Mucosa of rectum (tissue), 2 donors: ENCODE data around the gene NFATC2.

Source experiments
- H3K27ac ChIP-seq, 2 donors: one replicate each; pipeline ENCODE4 v1.7.0; 2013; ENCODE audit warnings: inconsistent platforms in 2 of 2, low read depth in 2 of 2, low read length in 2 of 2
- H3K27me3 ChIP-seq, 2 donors: one replicate each; pipeline ENCODE4 v1.7.0; 2013; ENCODE audit warnings: low read length in 2 of 2; ENCODE audit not compliant: control insufficient read depth in 2 of 2, insufficient read depth in 2 of 2
- H3K36me3 ChIP-seq, 2 donors: one replicate each; pipeline ENCODE4 v1.7.0; 2013; ENCODE audit warnings: low read length in 2 of 2; ENCODE audit not compliant: control insufficient read depth in 2 of 2, insufficient read depth in 2 of 2
- H3K4me1 ChIP-seq, 2 donors: one replicate each; pipeline ENCODE4 v1.7.0; 2013; ENCODE audit warnings: low read length in 2 of 2, mild to moderate bottlenecking in 1 of 2; ENCODE audit not compliant: control insufficient read depth in 2 of 2, insufficient read depth in 2 of 2
- H3K4me3 ChIP-seq, 2 donors: one replicate each; pipeline ENCODE4 v1.7.0; 2013; ENCODE audit warnings: low read length in 2 of 2
- H3K9ac ChIP-seq, 2 donors: one replicate each; pipeline ENCODE4 v1.7.0; 2013; ENCODE audit warnings: low read length in 2 of 2, low read depth in 1 of 2, mild to moderate bottlenecking in 1 of 2
- H3K9me3 ChIP-seq, 2 donors: one replicate each; pipeline ENCODE4 v1.7.0; 2013; ENCODE audit warnings: low read length in 2 of 2; ENCODE audit not compliant: control insufficient read depth in 2 of 2
- donor health status: healthy.
- donor health status: Normal muscosa, but diverticular disease.

NFATC2 gene

GRCh38 chr20:51389543-51390264, 152.8 kb downstream of the NFATC2 start:
- Histone ChIP-seq H3K27ac (peak overlapping the region in 1 of 2 donors; percentile 11), H3K9me3 (no peaks in the 10 kb centered on the region), H3K4me1 (peaks cover 0 to 4% of the 10 kb centered on the region in 2 donors), H3K27me3 (no peaks in the 10 kb centered on the region), H3K9ac (no peak overlapping the region), H3K36me3 (peaks cover 3% of the 10 kb centered on the region in 2 donors), H3K4me3 (no peak overlapping the region)

- no peak overlapping the region for H3K9ac ChIP-seq
- no peak overlapping the region for H3K4me3 ChIP-seq
- peak overlapping the region in 1 of 2 donors; percentile 25 for H3K27ac ChIP-seq
- H3K27me3 ChIP-seq, result no peaks in the 10 kb centered on the region
- H3K9me3 ChIP-seq, result no peaks in the 10 kb centered on the region
- peaks cover 0 to 4% of the 10 kb centered on the region in 2 donors for H3K4me1 ChIP-seq
- H3K36me3 ChIP-seq, result peaks cover 3% of the 10 kb centered on the region in 2 donors
Measured at GRCh38 chr20:51388756-51389542, 153.6 kb downstream of the NFATC2 start.

GRCh38 chr20:51388227-51388626, 154.3 kb downstream of the NFATC2 start:
- Histone ChIP-seq H3K9ac (no peak overlapping the region), H3K36me3 (peaks cover 3% of the 10 kb centered on the region in 2 donors), H3K4me3 (no peak overlapping the region), H3K9me3 (no peaks in the 10 kb centered on the region), H3K4me1 (peaks cover 4% of the 10 kb centered on the region in 2 donors), H3K27ac (no peak overlapping the region), H3K27me3 (no peaks in the 10 kb centered on the region)

- Histone ChIP-seq H3K9me3 (no peaks in the 10 kb centered on the region), H3K4me3 (no peak overlapping the region), H3K27ac (no peak overlapping the region), H3K36me3 (peaks cover 3% of the 10 kb centered on the region in 2 donors), H3K9ac (no peak overlapping the region), H3K4me1 (peaks cover 4 to 9% of the 10 kb centered on the region in 2 donors), H3K27me3 (no peaks in the 10 kb centered on the region)
Measured at GRCh38 chr20:51387125-51387875, 155.2 kb downstream of the NFATC2 start.

- no peak overlapping the region for H3K4me3 ChIP-seq
- no peaks in the 10 kb centered on the region for H3K27me3 ChIP-seq
- H3K4me1 ChIP-seq, result peaks cover 4 to 9% of the 10 kb centered on the region in 2 donors
- H3K36me3 ChIP-seq, result peaks cover 3% of the 10 kb centered on the region in 2 donors
- H3K9me3 ChIP-seq, result no peaks in the 10 kb centered on the region
- H3K27ac ChIP-seq, result no peak overlapping the region
- H3K9ac ChIP-seq, result no peak overlapping the region
Measured at GRCh38 chr20:51386586-51386985, 155.9 kb downstream of the NFATC2 start.

- Histone ChIP-seq H3K4me1 (peaks cover 4 to 9% of the 10 kb centered on the region in 2 donors), H3K36me3 (peaks cover under 1 to 3% of the 10 kb centered on the region in 2 donors), H3K9ac (no peak overlapping the region), H3K27me3 (no peaks in the 10 kb centered on the region), H3K27ac (no peak overlapping the region), H3K9me3 (no peaks in the 10 kb centered on the region), H3K4me3 (no peak overlapping the region)
Measured at GRCh38 chr20:51385646-51386530, 156.6 kb downstream of the NFATC2 start.

- Histone ChIP-seq H3K4me1 (peaks cover 4 to 9% of the 10 kb centered on the region in 2 donors), H3K9ac (no peak overlapping the region), H3K27me3 (no peaks in the 10 kb centered on the region), H3K4me3 (no peak overlapping the region), H3K9me3 (no peaks in the 10 kb centered on the region), H3K27ac (no peak overlapping the region), H3K36me3 (no peaks in the 10 kb centered on the region)
Measured at GRCh38 chr20:51384875-51385274, 157.6 kb downstream of the NFATC2 start.

- Histone ChIP-seq H3K9me3 (no peaks in the 10 kb centered on the region), H3K9ac (no peak overlapping the region), H3K4me1 (peaks cover 4 to 9% of the 10 kb centered on the region in 2 donors), H3K27ac (no peak overlapping the region), H3K27me3 (no peaks in the 10 kb centered on the region), H3K36me3 (no peaks in the 10 kb centered on the region), H3K4me3 (no peak overlapping the region)
Measured at GRCh38 chr20:51383891-51384510, 158.5 kb downstream of the NFATC2 start.
